SHP77 (cell line): ENCODE data around the gene CENPV.
"Not testable (repeated sequence)": the region's sequence is repeated elsewhere in the genome, so short reads cannot be mapped to it uniquely, and the experiment has no call there.

Experiments used
- DNase-seq, 2 experiments: peaks; one replicate each; lab custom pipeline; 2025; lab: John Stamatoyannopoulos, UW

Gene CENPV

DNA sequence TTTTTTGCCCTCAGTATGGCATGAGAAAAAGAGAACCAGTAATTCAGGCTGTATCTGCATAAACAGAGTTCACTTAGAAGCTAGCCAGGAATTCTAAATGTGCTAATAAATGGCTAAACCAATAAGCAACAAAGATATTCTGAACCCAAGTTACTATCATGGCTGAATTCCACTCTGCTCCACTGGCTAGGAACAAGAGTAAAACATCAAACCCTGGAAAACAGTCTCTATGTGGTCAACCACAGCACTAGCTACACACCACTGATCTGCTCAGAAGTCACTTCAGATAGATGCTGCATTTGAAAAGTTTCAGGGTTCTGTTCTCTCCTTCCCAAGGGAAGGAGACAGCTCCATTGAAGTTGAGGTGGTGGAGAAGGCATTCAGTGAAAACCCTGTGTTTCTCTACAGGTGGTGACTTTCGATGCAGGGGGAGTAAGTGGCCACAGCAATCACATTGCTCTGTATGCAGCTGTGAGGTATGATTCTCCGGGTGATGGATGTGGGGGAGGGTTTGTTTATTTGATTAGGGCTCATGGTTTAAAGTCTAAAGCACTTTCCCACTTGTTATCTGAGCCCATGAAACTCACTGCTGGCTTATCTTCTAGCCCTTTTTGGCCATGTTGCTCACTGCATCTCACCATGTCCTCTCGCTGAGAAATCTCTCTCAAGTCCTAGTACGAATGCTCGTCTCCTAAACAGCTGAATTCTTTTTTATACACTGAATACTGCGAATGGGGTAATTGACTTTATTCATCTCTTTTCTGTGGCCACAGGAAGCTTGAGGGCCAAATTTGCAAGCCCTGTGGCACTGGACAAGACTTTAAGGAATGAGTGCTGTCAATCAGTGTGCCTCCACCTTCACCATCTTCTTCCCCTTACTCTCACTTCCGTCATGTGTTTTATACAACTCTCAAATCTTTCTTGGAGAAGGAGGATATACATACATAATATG lies 39.9 kb downstream of the CENPV start:
- no peak for DNase-seq

- DNase-seq, result not testable (repeated sequence)
Measured at GRCh38 chr17:16312061-16312460, 41.2 kb downstream of the CENPV start.

DNA sequence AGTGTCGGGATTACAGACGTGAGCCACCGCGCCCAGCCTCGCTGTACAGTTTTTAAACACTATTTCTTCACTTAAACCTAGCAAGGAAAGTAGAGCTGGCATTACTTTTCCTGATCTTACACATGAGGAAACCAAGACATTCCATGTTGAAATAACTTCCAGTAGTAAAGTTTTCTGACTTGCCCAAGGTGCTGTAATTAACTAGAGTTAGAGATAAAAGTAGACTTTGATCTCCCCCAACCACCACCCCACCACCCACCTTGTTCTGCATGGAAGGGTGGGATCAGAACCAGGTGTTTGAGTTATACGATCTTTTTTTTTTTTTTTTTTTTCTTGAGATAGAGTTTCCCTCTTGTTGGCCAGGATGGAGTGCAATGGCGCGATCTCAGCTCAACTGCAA lies 47.1 kb downstream of the CENPV start:
- DNase-seq, result no peak

- peak; percentile 81 for DNase-seq
Measured at GRCh38 chr17:16304830-16305229, 48.4 kb downstream of the CENPV start.

DNA sequence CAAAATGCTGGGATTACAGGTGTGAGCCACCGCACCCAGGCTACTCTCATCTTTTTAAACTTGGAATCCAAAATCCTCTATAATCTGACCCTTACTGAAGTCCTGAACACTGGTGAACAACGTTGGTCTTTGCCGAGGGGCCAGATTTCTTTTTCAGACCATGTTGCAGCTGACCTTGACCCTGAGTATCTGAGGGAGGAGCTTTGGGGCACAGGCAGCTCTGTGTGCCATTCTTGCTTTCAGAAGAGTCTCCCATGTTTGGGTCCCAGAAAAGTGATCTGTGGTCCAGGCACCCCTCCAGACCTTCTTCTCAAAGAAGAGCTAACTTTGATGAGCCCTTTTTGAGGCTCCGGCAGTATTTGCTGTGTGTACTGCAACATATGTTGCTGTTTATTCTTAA lies 50.4 kb downstream of the CENPV start:
- no peak for DNase-seq

DNA sequence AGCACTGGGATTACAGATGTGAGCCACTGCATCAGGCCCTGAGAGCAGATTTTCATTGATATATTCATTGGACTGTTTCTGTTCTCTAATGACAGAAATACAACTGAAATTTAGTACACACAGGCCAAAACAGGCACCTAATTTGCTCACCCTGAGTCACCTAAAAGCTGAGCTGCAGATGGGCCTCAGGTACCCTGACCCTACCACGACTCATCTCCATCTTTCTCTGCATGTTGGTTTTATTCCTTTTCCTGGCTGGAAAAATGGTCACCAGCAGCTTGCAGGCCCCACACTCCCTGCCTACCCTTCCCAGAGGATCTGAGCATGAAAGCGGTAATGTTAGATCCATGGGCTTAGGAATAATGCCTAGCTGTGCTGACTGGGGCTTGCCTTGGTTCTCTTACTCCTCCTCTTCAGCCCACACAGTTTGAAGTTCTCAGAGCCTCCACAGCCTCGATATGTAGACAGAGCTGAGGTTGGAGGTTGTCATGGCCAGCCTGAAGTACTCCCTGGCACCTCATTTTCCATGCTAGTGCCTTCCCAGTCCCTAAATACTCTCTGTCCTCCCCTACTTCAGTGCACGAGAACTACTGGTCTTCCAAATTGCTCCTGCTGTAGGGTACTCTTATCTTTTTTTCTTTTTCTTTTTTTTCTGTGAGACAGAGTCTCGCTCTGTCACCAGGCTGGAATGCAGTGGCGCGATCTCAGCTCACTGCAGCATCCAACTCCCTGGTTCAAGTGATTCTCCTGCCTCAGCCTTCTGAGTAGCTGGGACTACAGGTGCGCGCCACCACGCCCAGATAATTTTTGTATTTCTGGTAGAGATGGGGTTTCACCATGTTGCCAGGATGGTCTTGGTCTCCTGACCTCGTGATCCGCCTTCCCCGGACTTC lies 51.1 kb downstream of the CENPV start:
- no peak for DNase-seq

- DNase-seq, result no peak
Measured at GRCh38 chr17:16300554-16300953, 52.7 kb downstream of the CENPV start.

DNA sequence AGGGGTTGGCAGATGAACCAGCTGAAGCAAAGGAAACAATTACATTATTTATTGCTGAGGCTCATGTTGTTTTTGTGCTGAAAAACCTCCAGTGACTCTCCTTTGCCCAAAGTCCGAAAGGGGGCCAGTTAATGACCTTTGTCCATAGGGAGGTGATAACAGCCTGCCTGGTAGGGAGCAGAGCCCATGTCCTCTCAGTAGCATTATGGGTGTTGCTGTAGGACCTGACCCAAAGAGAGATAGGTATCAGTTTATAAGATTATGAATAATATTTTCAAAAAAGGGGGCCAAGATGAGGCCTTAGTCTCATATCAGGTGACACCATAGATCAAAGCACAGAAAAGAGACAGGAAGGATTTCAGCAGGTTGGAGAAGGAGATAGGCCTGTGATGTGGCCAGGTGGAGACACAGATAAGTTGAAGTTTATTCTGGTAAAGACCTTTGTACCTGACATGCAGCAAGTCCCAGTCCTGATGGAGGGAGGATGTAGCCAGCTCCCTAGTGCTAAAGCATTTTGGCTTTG lies 55.1 kb downstream of the CENPV start:
- DNase-seq, result no peak

DNA sequence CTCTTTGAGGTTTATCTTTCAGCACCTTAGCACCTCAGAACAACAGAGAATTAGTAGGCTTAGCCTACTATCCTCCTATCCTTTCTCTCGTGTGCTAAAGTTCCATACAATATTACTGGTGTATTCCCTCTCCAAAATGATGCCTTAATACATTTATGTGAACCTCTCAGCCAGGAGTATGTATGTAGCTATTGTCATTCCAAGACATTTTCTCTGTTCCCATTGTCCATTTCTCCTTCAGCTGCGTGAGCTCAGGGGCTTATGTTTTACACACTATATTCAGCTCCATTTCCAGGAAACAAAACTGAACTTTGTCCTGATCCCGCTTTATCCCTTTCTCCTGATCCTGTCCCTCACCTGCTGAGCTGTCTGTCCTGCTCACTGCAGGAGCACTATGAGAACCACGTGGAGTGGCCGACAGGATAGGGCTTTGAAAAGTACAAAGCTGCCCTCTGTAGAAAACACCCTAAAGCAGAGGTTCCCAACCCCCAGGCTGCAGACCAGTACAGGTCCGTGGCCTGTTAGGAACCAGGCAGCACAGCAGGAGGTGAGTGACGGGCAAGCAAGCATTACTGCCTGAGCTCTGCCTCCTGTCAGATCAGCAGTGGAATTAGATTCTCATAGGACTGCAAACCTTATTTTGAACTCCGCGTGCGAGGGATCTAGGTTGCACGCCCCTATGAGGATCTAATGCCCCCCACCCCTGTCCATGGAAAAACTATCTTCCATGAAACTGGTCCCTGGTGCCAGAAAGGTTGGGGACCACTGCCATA lies 55.7 kb downstream of the CENPV start:
- no peak for DNase-seq

GRCh38 chr17:16296072-16296471 lies 57.2 kb downstream of the CENPV start:
- DNase-seq, result not testable (repeated sequence)

DNA sequence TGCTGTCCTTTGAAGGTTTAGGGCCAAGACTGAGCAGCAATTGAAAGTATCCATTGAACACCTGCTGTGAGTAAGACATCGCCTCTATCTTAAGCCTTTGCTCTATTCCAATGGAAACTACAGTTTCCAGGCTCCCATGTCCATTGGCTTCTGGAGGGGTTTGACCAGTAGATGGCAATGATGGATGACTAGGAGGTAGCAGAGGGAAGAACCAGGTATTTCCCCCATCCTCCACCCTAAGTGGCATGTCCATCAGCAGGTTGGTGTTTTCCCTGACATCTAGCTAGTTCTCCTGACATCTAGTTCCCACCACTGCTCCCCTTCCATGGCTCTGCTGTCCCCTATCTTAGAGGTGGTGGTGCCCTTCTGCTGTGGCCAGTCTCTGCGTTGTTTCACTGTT lies 58.7 kb downstream of the CENPV start:
- no peak for DNase-seq

DNA sequence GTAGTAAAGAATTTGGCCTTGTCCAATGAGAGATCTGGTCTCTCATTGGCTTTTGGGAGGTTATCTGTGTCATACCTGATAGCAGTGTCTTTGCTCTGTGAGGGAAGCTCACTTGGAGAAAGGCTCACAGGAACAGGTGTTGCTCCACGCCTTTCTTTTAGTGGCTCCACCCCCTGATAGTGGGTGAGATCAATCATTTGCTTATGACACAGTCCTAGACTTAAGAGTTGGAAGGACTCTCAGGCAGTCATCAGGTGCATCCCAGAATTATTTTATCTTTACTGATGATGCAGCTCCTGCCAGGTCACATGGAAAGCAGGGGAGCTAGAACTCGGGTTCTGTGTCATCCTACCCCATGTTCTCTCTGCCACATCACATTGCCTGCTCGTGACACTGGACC lies 59.3 kb downstream of the CENPV start:
- no peak for DNase-seq
